Stimulated activated CD4-positive, alpha-beta T cell treated with anti-CD3 and anti-CD28 coated beads, Interleukin-15, amount 100 ng/mL, for 24 hours (primary cell): Measurements from ENCODE around the gene CLCF1.
A peak's percentile ranks its signal among the peaks of the same experiment; 100 is the strongest.

Experiments used
- DNase-seq: peaks from one replicate; pipeline ENCODE4 v3.0.0-alpha.2; 2020

Gene CLCF1

GRCh38 chr11:67374571-67375281, 1.3 kb upstream of the CLCF1 start:
- no peak for DNase-seq

- peak; percentile 64 for DNase-seq
Measured at GRCh38 chr11:67373648-67374570, 511 bp upstream of the CLCF1 start.

GRCh38 chr11:67372321-67372992, 941 bp downstream of the CLCF1 start:
- DNase-seq: no peak

- no peak for DNase-seq
Measured at GRCh38 chr11:67371911-67372320, 1.5 kb downstream of the CLCF1 start.

- no peak for DNase-seq
Measured at GRCh38 chr11:67371189-67371910, 2.0 kb downstream of the CLCF1 start.

GRCh38 chr11:67370351-67371076, 2.9 kb downstream of the CLCF1 start:
- no peak for DNase-seq

GRCh38 chr11:67369801-67370284, 3.6 kb downstream of the CLCF1 start:
- DNase-seq: no peak

GRCh38 chr11:67369275-67369674, 4.1 kb downstream of the CLCF1 start:
- no peak for DNase-seq

- DNase-seq: peak; percentile 45
Measured at GRCh38 chr11:67368621-67369020, 4.8 kb downstream of the CLCF1 start.

- DNase-seq: no peak
Measured at GRCh38 chr11:67367761-67368227, 5.6 kb downstream of the CLCF1 start.

GRCh38 chr11:67366961-67367760, 6.2 kb downstream of the CLCF1 start:
- no peak for DNase-seq

- DNase-seq: no peak
Measured at GRCh38 chr11:67366546-67366945, 6.9 kb downstream of the CLCF1 start.

- no peak for DNase-seq
Measured at GRCh38 chr11:67365736-67366444, 7.5 kb downstream of the CLCF1 start.

GRCh38 chr11:67364783-67365722, 8.3 kb downstream of the CLCF1 start:
- DNase-seq: no peak

- no peak for DNase-seq
Measured at GRCh38 chr11:67364169-67364568, 9.2 kb downstream of the CLCF1 start.

GRCh38 chr11:67357831-67358670, 15.3 kb downstream of the CLCF1 start:
- no peak for DNase-seq

- DNase-seq: peak; percentile 72
Measured at GRCh38 chr11:67356864-67357561, 16.4 kb downstream of the CLCF1 start.
